Loucy (cell line): Measurements from ENCODE around the gene DNM2.

Experiments used
- CTCF ChIP-seq: fragments of 200-600 bp; sonication (generic); conservative IDR thresholded peaks from 2 replicates; pipeline ENCODE4 v1.5.1; 2014; ENCODE audit warnings: mild to moderate bottlenecking, antibody characterized with exemption, low read length
- EZH2phosphoT487 ChIP-seq: fragments of 200-600 bp; IDR thresholded peaks from 2 replicates; pipeline ENCODE4 v1.6.1; 2018; ENCODE audit warnings: antibody characterized with exemption, mild to moderate bottlenecking, moderate library complexity, borderline replicate concordance

GRCh38 chr19:10744801-10745293 is 27.0 kb downstream of the DNM2 start:
- TF ChIP-seq CTCF = no peak
- no peak for TF ChIP-seq EZH2phosphoT487
